A673 (cell line): ENCODE measurements around the gene TRAF4. TPM values are rescaled to one million over a fixed set of nuclear protein-coding genes. Genes with fewer than 3 reads are reported as not detected.

Experiments used
- BruUV-seq: library from RNA; stranded (reverse); fragments of 400-500 nt; replicated peaks from 2 replicates; lab custom pipeline; 2021; lab: Mats Ljungman, UMichigan
- CTCF ChIA-PET: fragments of 300-600 bp; sonication (Branson Sonifier 250); formaldehyde crosslinking; loops from one replicate; lab custom pipeline; 2022; ENCODE audit warnings: antibody characterized with exemption; lab: Charles Lee
- POLR2A ChIA-PET: fragments of 300-600 bp; sonication (Branson Sonifier 250); formaldehyde crosslinking; loops from one replicate; lab custom pipeline; 2022; ENCODE audit warnings: antibody characterized with exemption; ENCODE audit not compliant: low non-redundant PET; lab: Charles Lee
- DNase-seq: peaks from one replicate; pipeline ENCODE4 v3.0.0-alpha.2; 2015; ENCODE audit warnings: low spot score
- H3K27ac ChIP-seq: fragments of 200-600 bp; sonication (generic); 2 replicates; pipeline ENCODE4 v1.5.1; 2016; ENCODE audit warnings: mixed run types, low read depth, mild to moderate bottlenecking, mixed read lengths, antibody characterized with exemption, low read length; ENCODE audit not compliant: poor library complexity, severe bottlenecking
- H3K27me3 ChIP-seq: fragments of 200-600 bp; sonication (generic); replicated peaks from 2 replicates; pipeline ENCODE4 v1.6.1; 2017; ENCODE audit warnings: mixed run types, low read depth, mild to moderate bottlenecking, mixed read lengths, antibody characterized with exemption, low read length; ENCODE audit not compliant: insufficient read depth, poor library complexity
- H3K36me3 ChIP-seq: fragments of 200-600 bp; sonication (generic); 2 replicates; pipeline ENCODE4 v1.6.1; 2016; ENCODE audit warnings: mixed run types, mild to moderate bottlenecking, mixed read lengths, antibody characterized with exemption, low read length; ENCODE audit not compliant: insufficient read depth, poor library complexity, severe bottlenecking
- H3K4me1 ChIP-seq: fragments of 200-600 bp; sonication (generic); 2 replicates; pipeline ENCODE4 v1.6.1; 2017; ENCODE audit warnings: mixed run types, mild to moderate bottlenecking, mixed read lengths, antibody characterized with exemption, low read length; ENCODE audit not compliant: insufficient read depth, poor library complexity, severe bottlenecking
- H3K4me3 ChIP-seq: fragments of 200-600 bp; sonication (generic); 2 replicates; pipeline ENCODE4 v1.5.1; 2016; ENCODE audit warnings: low read depth, mixed run types, mild to moderate bottlenecking, mixed read lengths, low read length; ENCODE audit not compliant: poor library complexity, severe bottlenecking
- H3K9me3 ChIP-seq: fragments of 200-600 bp; sonication (generic); 2 replicates; pipeline ENCODE4 v1.6.1; 2016; ENCODE audit warnings: mixed run types, low read depth, mild to moderate bottlenecking, mixed read lengths, antibody characterized with exemption, low read length; ENCODE audit not compliant: poor library complexity, severe bottlenecking
- CTCF ChIP-seq: fragments of 300-800, 200-600 bp; sonication (generic); conservative IDR thresholded peaks from 2 replicates; pipeline ENCODE4 v1.5.1; 2017; ENCODE audit warnings: low read depth, mild to moderate bottlenecking, antibody characterized with exemption, low read length, moderate library complexity, mixed read lengths
- EZH2 ChIP-seq: fragments of 200-600 bp; sonication (generic); IDR thresholded peaks from 2 replicates; pipeline ENCODE4 v1.6.1; 2017; ENCODE audit warnings: borderline replicate concordance, low read depth, mild to moderate bottlenecking, mixed read lengths, antibody characterized with exemption, low read length; ENCODE audit not compliant: poor library complexity, severe bottlenecking
- intact Hi-C: fragments of 100-400 bp; cut with micrococcal nuclease; formaldehyde crosslinking; loops from one replicate; pipeline ENCODE4 v1.10.0; 2022; ENCODE audit not compliant: unreplicated experiment
- total RNA-seq: library from RNA; stranded (reverse); gene quantifications from 2 replicates; pipeline ENCODE4 v1.2.3, GENCODE V29; 2021

The TRAF4 gene
- total RNA-seq, 1 experiment from 2014 or later = 128 TPM

DNA sequence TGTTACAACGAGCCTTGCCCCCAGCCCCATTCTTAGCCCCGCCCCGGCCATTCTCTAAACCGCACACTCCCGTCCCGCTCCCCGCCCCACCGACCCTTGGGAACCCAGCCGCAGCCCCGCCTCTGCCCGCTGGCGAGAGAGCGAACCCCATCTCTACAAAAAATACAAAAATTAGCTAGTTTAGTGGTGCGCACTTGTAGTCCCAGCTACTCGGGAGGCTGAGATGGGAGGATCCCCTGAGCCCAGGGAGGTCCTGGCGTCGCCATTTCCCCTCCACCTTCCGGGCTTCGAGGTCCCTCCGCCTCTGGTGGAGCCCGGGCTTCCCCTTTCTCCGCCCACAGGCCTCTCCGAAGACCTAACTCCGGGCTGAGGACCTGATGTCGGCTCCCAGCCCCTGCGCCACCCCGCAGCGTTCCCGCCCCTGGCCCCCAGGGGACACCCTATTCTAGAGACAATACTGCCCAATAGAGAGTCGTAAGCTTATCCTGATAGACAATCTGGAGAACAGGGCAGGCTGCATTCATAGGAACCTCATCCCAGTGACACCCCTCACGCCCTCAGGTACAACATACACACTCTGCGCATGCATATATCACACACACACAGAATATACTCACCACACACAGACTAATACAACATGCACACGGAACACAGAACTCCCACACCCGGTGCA is 31.6 kb upstream of the TRAF4 start:
- Histone ChIP-seq H3K9me3 (no peaks in the 10 kb centered on the region), H3K27ac (no peak overlapping the region), H3K36me3 (peaks cover 27% of the 10 kb centered on the region), H3K4me3 (no peak overlapping the region), H3K27me3 (no peaks in the 10 kb centered on the region), H3K4me1 (peaks cover 16% of the 10 kb centered on the region)
- intact Hi-C loops = loop anchor here (5.0 kb wide), 1 partner anchor 50 kb away; the partner anchor contains the start of genes SDF2 and SUPT6H
- no peak for DNase-seq
- CTCF ChIA-PET = interaction anchor here (1.0 kb wide), 1 partner anchor 15 kb away, joined by 5 read pairs; no protein-coding TSS in a partner anchor
- BruUV-seq = no TSS peak
- TF ChIP-seq CTCF (no peak), EZH2 (no peak)
- POLR2A ChIA-PET = no interaction called here

GRCh38 chr17:28712705-28713415 is 31.0 kb upstream of the TRAF4 start:
- intact Hi-C loops = loop anchor here (5.0 kb wide), 1 partner anchor 51 kb away; the partner anchor contains the start of genes SDF2 and SUPT6H
- POLR2A ChIA-PET = interaction anchor here (0.5 to 0.6 kb wide), 2 partner anchors 239 to 366 kb away, joined by 3 to 4 read pairs; no protein-coding TSS in a partner anchor
- no peak for TF ChIP-seq CTCF
- no peak for TF ChIP-seq EZH2

DNA sequence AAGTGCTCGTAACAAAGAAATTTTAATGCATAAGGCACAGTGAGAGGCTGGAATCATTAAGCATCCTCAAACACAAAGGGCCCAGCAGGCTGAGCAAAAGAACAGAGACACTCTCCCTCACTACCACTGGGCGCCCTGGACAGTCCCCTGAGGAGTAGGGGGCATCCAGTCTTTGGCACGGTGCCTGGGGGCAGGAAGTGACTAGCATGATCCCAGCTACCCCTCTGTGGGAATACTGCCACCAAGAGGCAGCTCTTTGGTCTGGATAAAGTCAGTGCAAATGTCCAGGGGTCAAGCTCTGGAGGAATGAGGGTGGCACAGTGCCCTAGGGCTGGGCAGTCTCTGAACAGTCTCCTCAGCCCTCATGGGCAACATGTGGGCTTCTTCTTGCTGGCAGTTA is 29.5 kb upstream of the TRAF4 start:
- Histone ChIP-seq H3K36me3 (peaks cover 27% of the 10 kb centered on the region), H3K27ac (no peak overlapping the region), H3K27me3 (no peaks in the 10 kb centered on the region), H3K4me1 (peaks cover 29% of the 10 kb centered on the region), H3K9me3 (no peaks in the 10 kb centered on the region), H3K4me3 (no peak overlapping the region)
- ChIA-PET POLR2A (no interaction called here), CTCF (no interaction called here)
- no peak for TF ChIP-seq CTCF
- TF ChIP-seq EZH2 = no peak
- intact Hi-C loops = loop anchor here (5.0 kb wide), 1 partner anchor 52 kb away; the partner anchor contains the start of genes SDF2 and SUPT6H
- no TSS peak for BruUV-seq
- DNase-seq = no peak

More at GRCh38 chr17:28712705-28713415, 31.0 kb upstream of the TRAF4 start:
- Histone ChIP-seq H3K4me3 (no peak overlapping the region), H3K36me3 (peaks cover 27% of the 10 kb centered on the region), H3K4me1 (peaks cover 16% of the 10 kb centered on the region), H3K9me3 (no peaks in the 10 kb centered on the region), H3K27ac (no peak overlapping the region), H3K27me3 (no peaks in the 10 kb centered on the region)
- BruUV-seq = no TSS peak
- CTCF ChIA-PET = interaction anchor here (1.0 kb wide), 1 partner anchor 14 kb away, joined by 5 read pairs; no protein-coding TSS in a partner anchor
- no peak for DNase-seq
